ENCODE measurements around the gene SFXN3. TPM values are rescaled to one million over a fixed set of nuclear protein-coding genes. Genes with fewer than 3 reads are reported as not detected.

Gene SFXN3
- total and polyA plus RNA-seq, 2 of the 13 experiments (the other 11 are each of a cell fraction or from before 2014, with no cell fraction given), result 16.8 to 71.5 TPM

- TF ChIP-seq ZNF557 (CRISPR knock-in tag; IDR thresholded peaks at IDR 0.05), result no peak
- TF ChIP-seq CREB3 (CRISPR knock-in tag; IDR thresholded peaks at IDR 0.05), result no peak
- TF ChIP-seq NCOA5 (CRISPR knock-in tag; IDR thresholded peaks at IDR 0.05), result no peak
- no peak for TF ChIP-seq DMTF1 (CRISPR knock-in tag; IDR thresholded peaks at IDR 0.05)
- no peak for TF ChIP-seq FOXO1 (CRISPR knock-in tag; IDR thresholded peaks at IDR 0.05)
- TF ChIP-seq NONO (IDR thresholded peaks at IDR 0.05), result no peak
- TF ChIP-seq NONO (CRISPR knock-in tag; conservative IDR thresholded peaks at IDR 0.05), result no peak; the same call in none of the 2 replicates
- peak; percentile 36; the same call in 1 of the 2 replicates for TF ChIP-seq KDM2A (CRISPR knock-in tag; IDR thresholded peaks at IDR 0.05; ENCODE audit: borderline replicate concordance, low read depth)
- no peak for TF ChIP-seq ZNF746 (CRISPR knock-in tag; IDR thresholded peaks at IDR 0.05)
- TF ChIP-seq POLR2A (IDR thresholded peaks at IDR 0.05; ENCODE audit: insufficient read depth in 1 of 2, low read depth in 2 of 2, low read length in 2 of 2), result peak in 1 of 2 experiments; percentile 45; a peak in 1 of 4 replicates
- no peak for TF ChIP-seq ZNF546 (CRISPR knock-in tag; conservative IDR thresholded peaks at IDR 0.05)
- no peak for TF ChIP-seq ZMYM4 (CRISPR knock-in tag; IDR thresholded peaks at IDR 0.05)
- TF ChIP-seq FOXJ3 (CRISPR knock-in tag; IDR thresholded peaks at IDR 0.05; ENCODE audit: borderline replicate concordance), result no peak
- no peak for TF ChIP-seq ZNF138 (CRISPR knock-in tag; IDR thresholded peaks at IDR 0.05; ENCODE audit: low read depth)
- no peak for TF ChIP-seq ZNF570 (CRISPR knock-in tag; IDR thresholded peaks at IDR 0.05; ENCODE audit: borderline replicate concordance)
- no peak for TF ChIP-seq ZNF12 (CRISPR knock-in tag; IDR thresholded peaks at IDR 0.05)
- no peak for TF ChIP-seq CENPX (CRISPR knock-in tag; IDR thresholded peaks at IDR 0.05)
- TF ChIP-seq ZNF614 (CRISPR knock-in tag; IDR thresholded peaks at IDR 0.05; ENCODE audit: borderline replicate concordance), result no peak
- no peak for TF ChIP-seq HNF4A (CRISPR knock-in tag; IDR thresholded peaks at IDR 0.05)
- TF ChIP-seq ZNF282 (IDR thresholded peaks at IDR 0.05; ENCODE audit: partially characterized antibody), result no peak
- TF ChIP-seq ELK4 (CRISPR knock-in tag; IDR thresholded peaks at IDR 0.05; ENCODE audit: borderline replicate concordance), result no peak
- TF ChIP-seq ZBTB20 (CRISPR knock-in tag; IDR thresholded peaks at IDR 0.05; ENCODE audit: borderline replicate concordance, low read depth), result peak; percentile 57
- no peak for TF ChIP-seq ZFP37 (CRISPR knock-in tag; IDR thresholded peaks at IDR 0.05; ENCODE audit: borderline replicate concordance)
- no peak for TF ChIP-seq ZNF792 (CRISPR knock-in tag; IDR thresholded peaks at IDR 0.05)
- no peak for TF ChIP-seq WIZ (CRISPR knock-in tag; IDR thresholded peaks at IDR 0.05)
- no peak for TF ChIP-seq RXRB (CRISPR knock-in tag; IDR thresholded peaks at IDR 0.05; ENCODE audit: borderline replicate concordance)
- no peak for TF ChIP-seq ZNF740 (CRISPR knock-in tag; IDR thresholded peaks at IDR 0.05)
- TF ChIP-seq PAWR (CRISPR knock-in tag; IDR thresholded peaks at IDR 0.05; ENCODE audit: borderline replicate concordance), result no peak
Measured at GRCh38 chr10:101060036-101060950, 29.3 kb downstream of the SFXN3 start (continued).
